GM12874 (cell line): ENCODE measurements around the gene MRGPRX2.

Source experiments
- CTCF ChIP-seq: IDR thresholded peaks from 2 replicates; pipeline ENCODE4 v1.5.1; 2011; ENCODE audit warnings: low read depth, mild to moderate bottlenecking, control low read depth, low read length, moderate library complexity; ENCODE audit not compliant: insufficient read depth

Gene MRGPRX2

GRCh38 chr11:19073454-19074415 lies 13.2 kb upstream of the MRGPRX2 start:
- TF ChIP-seq CTCF: no peak

DNA sequence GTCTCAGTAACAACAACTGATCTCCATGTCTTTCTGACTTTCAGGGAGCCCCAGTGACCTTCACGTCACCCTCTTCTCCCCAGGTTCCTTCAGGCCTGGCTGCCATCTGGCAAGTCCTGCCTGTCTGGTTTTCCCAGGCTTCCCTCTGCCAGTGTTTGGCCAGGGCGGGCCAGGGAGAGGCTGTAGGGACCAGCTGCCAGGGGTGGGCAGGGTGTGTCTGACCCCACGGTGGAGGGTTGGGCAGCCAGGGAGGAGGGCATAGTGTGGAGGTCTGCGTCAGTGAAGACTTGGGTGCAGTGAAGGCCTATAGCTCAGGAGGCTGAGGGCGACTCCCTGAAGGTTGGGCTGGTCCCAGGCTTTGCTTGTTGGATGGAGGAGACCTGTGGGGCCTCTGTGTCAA lies 11.9 kb upstream of the MRGPRX2 start:
- TF ChIP-seq CTCF: no peak

GRCh38 chr11:19071255-19071654 lies 10.7 kb upstream of the MRGPRX2 start:
- TF ChIP-seq CTCF: peak; percentile 92

DNA sequence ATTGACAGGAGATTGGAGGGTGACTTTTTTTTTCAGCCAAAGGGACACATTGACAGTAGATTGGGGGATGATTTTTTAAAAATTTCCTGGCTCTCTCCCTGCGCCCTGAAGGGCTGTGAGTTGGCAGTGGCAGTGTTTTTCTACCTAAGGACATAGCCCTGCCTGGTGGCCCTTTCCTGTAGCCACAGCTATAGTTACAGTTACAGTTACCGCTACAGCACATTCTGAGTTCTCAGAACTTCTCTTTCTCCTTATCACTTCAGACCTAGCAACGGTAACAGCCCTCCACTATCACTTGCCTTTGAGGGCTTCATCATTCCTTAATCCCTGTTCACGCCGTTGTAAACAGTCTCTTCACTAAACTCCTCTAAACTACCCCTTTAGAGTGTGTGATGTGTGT lies 684 bp downstream of the MRGPRX2 start:
- TF ChIP-seq CTCF: no peak

GRCh38 chr11:19055905-19056304 lies 4.6 kb downstream of the MRGPRX2 start:
- TF ChIP-seq CTCF: no peak

DNA sequence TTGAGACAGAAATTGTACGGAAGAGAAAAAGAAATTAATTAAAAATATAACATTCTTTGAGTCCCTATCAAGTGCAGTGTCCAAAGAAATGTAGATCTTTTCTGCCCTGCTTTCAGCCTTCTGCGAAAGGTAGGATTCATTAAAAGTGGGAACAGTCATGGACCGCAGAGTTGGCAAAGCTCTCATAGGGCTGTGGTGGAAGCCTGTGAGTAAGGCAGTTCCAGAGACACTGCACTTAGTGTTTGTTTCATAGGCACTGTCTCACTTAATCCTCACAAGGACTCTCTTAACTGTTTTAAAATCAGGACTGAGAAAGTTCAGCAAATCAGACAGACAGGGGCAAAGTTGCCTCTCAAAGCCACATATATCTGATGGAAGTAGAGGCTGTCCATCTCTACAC lies 5.5 kb downstream of the MRGPRX2 start:
- no peak for TF ChIP-seq CTCF

DNA sequence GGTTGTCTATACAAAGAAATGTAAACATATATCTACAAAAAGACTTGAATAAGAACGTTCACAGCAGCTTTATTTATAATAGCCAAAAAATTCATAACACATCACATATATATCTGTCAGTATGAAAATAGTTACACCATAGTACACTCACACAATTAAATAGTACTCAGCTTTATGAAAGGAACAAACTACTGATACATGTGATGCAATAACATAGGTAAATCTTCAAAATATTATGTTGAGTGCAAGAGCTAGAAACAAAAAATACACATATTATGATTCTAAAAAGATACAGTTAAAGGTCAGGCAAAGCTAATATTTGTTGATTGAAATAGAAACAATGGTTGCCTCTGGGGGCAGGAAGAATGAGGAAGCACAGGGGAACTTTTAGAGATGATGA lies 6.6 kb downstream of the MRGPRX2 start:
- TF ChIP-seq CTCF: no peak
